Transverse colon (tissue), 4 donors: ENCODE measurements around the gene NSL1. TPM values are rescaled to one million over a fixed set of nuclear protein-coding genes. Genes with fewer than 3 reads are reported as not detected.
A peak's percentile ranks its signal among the peaks of the same experiment; 100 is the strongest.

ENCODE experiments used
- DNase-seq: peaks from one replicate; pipeline ENCODE4 v3.0.0-alpha.2; 2019
- H3K27ac ChIP-seq, 4 donors: fragments of 200-600 bp; sonication (generic); 2 replicates each; pipeline ENCODE4 v1.5.1; 2016 to 2018; ENCODE audit warnings: inconsistent platforms in 4 of 4
- H3K27me3 ChIP-seq: fragments of 200-600 bp; sonication (generic); 2 replicates; pipeline ENCODE4 v1.5.1; 2017; ENCODE audit warnings: inconsistent platforms
- H3K36me3 ChIP-seq, 4 donors: fragments of 200-600 bp; sonication (generic); 2 replicates each; pipeline ENCODE4 v1.5.1; 2017 to 2019; ENCODE audit warnings: inconsistent platforms in 4 of 4
- H3K4me1 ChIP-seq, 4 donors: fragments of 200-600 bp; sonication (generic); 2 replicates each; pipeline ENCODE4 v1.5.1; 2017 to 2020; ENCODE audit warnings: inconsistent platforms in 4 of 4
- H3K4me3 ChIP-seq, 4 donors: fragments of 200-600 bp; sonication (generic); 1 replicate in 1 of 4; 2 replicates in 3 of 4; pipeline versions ENCODE4 v1.5.1 to v1.6.1; 2017 to 2019; ENCODE audit warnings: inconsistent platforms in 4 of 4
- H3K9me3 ChIP-seq, 2 donors: fragments of 200-600 bp; sonication (generic); 2 replicates each; pipeline ENCODE4 v1.5.1; 2017 to 2019; ENCODE audit warnings: inconsistent platforms in 2 of 2
- CTCF ChIP-seq, 5 experiments: fragments of 200-600 bp in 3 of 5; fragments of 450-650 bp in 2 of 5; sonication (generic) in 3 of 5; IDR thresholded peaks; 1 replicate in 2 of 5; 2 replicates in 3 of 5; pipeline ENCODE4 v1.5.1; 2016 to 2017; ENCODE audit warnings: antibody characterized with exemption in 5 of 5, inconsistent platforms in 3 of 5, mild to moderate bottlenecking in 2 of 5, moderate library complexity in 1 of 5
- EP300 ChIP-seq: sonication (generic); formaldehyde crosslinking; IDR thresholded peaks from one replicate; pipeline ENCODE4 v1.6.1; 2017; ENCODE audit warnings: antibody characterized with exemption, low read depth
- POLR2A ChIP-seq: fragments of 450-650 bp; IDR thresholded peaks from one replicate; pipeline ENCODE4 v1.6.1; 2016; ENCODE audit warnings: antibody characterized with exemption, mild to moderate bottlenecking, moderate library complexity
- POLR2AphosphoS5 ChIP-seq, 3 donors: sonication (generic); formaldehyde crosslinking; IDR thresholded peaks; one replicate each; pipeline ENCODE4 v1.6.1; 2016; ENCODE audit warnings: antibody characterized with exemption in 3 of 3
- WGBS, 2 donors: methylation state at CpG; one replicate each; pipeline ENCODE4 v1.1.5; 2018; ENCODE audit warnings: low coverage in 1 of 2; 5-methylcytosine and 5-hydroxymethylcytosine counted together
- in situ Hi-C, 4 donors: fragments of 200-750 bp; cut with MboI; loops; one replicate each; pipeline versions ENCODE4 v1.15.0 to v1.15.1; 2017; ENCODE audit warnings: low sequenced_read_pairs in 3 of 4, low pct_ligation_motif_present in 1 of 4, low pct_unique_long_range_greater_than_20kb in 1 of 4
- intact Hi-C: fragments of 100-400 bp; cut with DNase I; formaldehyde crosslinking; loops from one replicate; pipeline ENCODE4 v1.15.1; 2023; ENCODE audit warnings: low total_unique reads
- total RNA-seq, 4 donors: library from RNA; depleted of rRNA; stranded (reverse); fragments of >200 nt; gene quantifications; one replicate each; pipeline ENCODE4 v1.1.0, GENCODE V29; 2016

Gene NSL1
- total RNA-seq, 4 donors from 2014 or later: 4.2 to 33.7 (median 28.4) TPM

- intact Hi-C loops: no loop called here
These were observed 108.2 kb downstream of the NSL1 start for GRCh38 chr1:212683357-212683722.

GRCh38 chr1:212680680-212681389 is 110.7 kb downstream of the NSL1 start:
- 24 to 26% methylated on average over 4 of the region's 4 CpGs for WGBS, 2 donors
- H3K27me3 ChIP-seq: peaks cover 23% of the 10 kb centered on the region
- DNase-seq: no peak
- no peak overlapping the region for H3K27ac ChIP-seq
- TF ChIP-seq POLR2AphosphoS5 (IDR thresholded peaks at IDR 0.05): no peak
- TF ChIP-seq CTCF (IDR thresholded peaks at IDR 0.05): no peak
- TF ChIP-seq POLR2A: no peak
- TF ChIP-seq EP300: no peak
- intact Hi-C loops: no loop called here
- H3K9me3 ChIP-seq: no peaks in the 10 kb centered on the region
- no peaks in the 10 kb centered on the region for H3K36me3 ChIP-seq
- in situ Hi-C loops: no loop called here
- H3K4me1 ChIP-seq: no peaks in the 10 kb centered on the region
- H3K4me3 ChIP-seq: no peak overlapping the region

More at GRCh38 chr1:212683357-212683722, 108.2 kb downstream of the NSL1 start:
- Histone ChIP-seq H3K27ac (no peak overlapping the region), H3K9me3 (no peaks in the 10 kb centered on the region), H3K4me3 (no peak overlapping the region), H3K36me3 (no peaks in the 10 kb centered on the region), H3K4me1 (no peaks in the 10 kb centered on the region), H3K27me3 (peaks cover 37% of the 10 kb centered on the region)
- in situ Hi-C loops: no loop called here
- TF ChIP-seq CTCF (IDR thresholded peaks at IDR 0.05) (no peak), EP300 (no peak)
- WGBS, 2 donors: 72% methylated on average over 7 of the region's 7 CpGs; no CpG with 5 or more reads in 1 of the 2 donors
- DNase-seq: peak; percentile 38

GRCh38 chr1:212678456-212679410 is 112.8 kb downstream of the NSL1 start:
- WGBS, 2 donors: 68 to 82% methylated on average over 3 to 11 of the region's 11 CpGs
- no peak for DNase-seq
- TF ChIP-seq CTCF (IDR thresholded peaks at IDR 0.05) (no peak), POLR2AphosphoS5 (IDR thresholded peaks at IDR 0.05) (no peak), EP300 (no peak), POLR2A (no peak)
- in situ Hi-C loops (no loop called here), intact Hi-C loops (no loop called here)
- Histone ChIP-seq H3K27ac (no peak overlapping the region), H3K9me3 (no peaks in the 10 kb centered on the region), H3K4me1 (no peaks in the 10 kb centered on the region), H3K4me3 (no peak overlapping the region), H3K27me3 (peaks cover 13% of the 10 kb centered on the region), H3K36me3 (no peaks in the 10 kb centered on the region)

GRCh38 chr1:212677573-212677972 is 114.0 kb downstream of the NSL1 start:
- Histone ChIP-seq H3K9me3 (no peaks in the 10 kb centered on the region), H3K4me3 (no peak overlapping the region), H3K27ac (no peak overlapping the region), H3K4me1 (no peaks in the 10 kb centered on the region), H3K36me3 (no peaks in the 10 kb centered on the region), H3K27me3 (peaks cover 13% of the 10 kb centered on the region)
- TF ChIP-seq EP300: no peak
- no peak for TF ChIP-seq POLR2AphosphoS5 (IDR thresholded peaks at IDR 0.05)
- TF ChIP-seq CTCF (IDR thresholded peaks at IDR 0.05): no peak
- TF ChIP-seq POLR2A: no peak
- intact Hi-C loops (no loop called here), in situ Hi-C loops (no loop called here)
- DNase-seq: no peak
- WGBS, 2 donors: 40 to 68% methylated on average over 1 to 4 of the region's 4 CpGs
